GM23338 (cell line): ENCODE data around the gene KRTAP12-4. TPM values are rescaled to one million over a fixed set of nuclear protein-coding genes. Genes with fewer than 3 reads are reported as not detected.

Experiments
- ATAC-seq: fragments of 200-7000 bp; cut with Tn5 transposase; 3 replicates; pipeline ENCODE4 v1.9.1; 2020
- DNase-seq: peaks from one replicate; pipeline ENCODE4 v3.0.0-alpha.2; 2015; ENCODE audit warnings: low spot score
- H2AFZ ChIP-seq: fragments of 200-600 bp; sonication (generic); 2 replicates; pipeline ENCODE4 v1.8.0; 2016; ENCODE audit warnings: antibody characterized with exemption, mild to moderate bottlenecking, moderate library complexity
- H3F3A ChIP-seq: fragments of 200-600 bp; sonication (generic); replicated peaks from 2 replicates; pipeline ENCODE4 v1.8.0; 2017; ENCODE audit warnings: antibody characterized with exemption, mixed run types, low read depth
- H3K27ac ChIP-seq: fragments of 200-600 bp; sonication (generic); 2 replicates; pipeline ENCODE4 v1.6.1; 2016; ENCODE audit warnings: low read depth
- H3K27me3 ChIP-seq: fragments of 200-600 bp; sonication (generic); 2 replicates; pipeline ENCODE4 v1.8.0; 2016; ENCODE audit warnings: mild to moderate bottlenecking, mixed run types, moderate library complexity; ENCODE audit not compliant: insufficient read depth
- H3K36me3 ChIP-seq: fragments of 200-600 bp; sonication (generic); 2 replicates; pipeline ENCODE4 v1.8.0; 2016; ENCODE audit warnings: mild to moderate bottlenecking; ENCODE audit not compliant: insufficient read depth
- H3K4me1 ChIP-seq: fragments of 200-600 bp; sonication (generic); 2 replicates; pipeline ENCODE4 v1.8.0; 2016; ENCODE audit warnings: mild to moderate bottlenecking, moderate library complexity; ENCODE audit not compliant: insufficient read depth
- H3K4me2 ChIP-seq: fragments of 200-600 bp; sonication (generic); 2 replicates; pipeline ENCODE4 v1.7.1; 2017; ENCODE audit warnings: mixed run types
- H3K4me3 ChIP-seq: fragments of 200-600 bp; sonication (generic); 2 replicates; pipeline ENCODE4 v1.6.1; 2016; ENCODE audit warnings: mixed run types
- H3K79me2 ChIP-seq: fragments of 200-600 bp; sonication (generic); replicated peaks from 2 replicates; pipeline ENCODE4 v1.8.0; 2017; ENCODE audit warnings: mild to moderate bottlenecking; ENCODE audit not compliant: insufficient read depth
- H3K9me2 ChIP-seq: fragments of 200-600 bp; sonication (generic); 2 replicates; pipeline ENCODE4 v1.8.0; 2017; ENCODE audit not compliant: insufficient read depth
- H4K20me1 ChIP-seq: fragments of 200-600 bp; sonication (generic); replicated peaks from 2 replicates; pipeline ENCODE4 v1.8.0; 2017; ENCODE audit warnings: mild to moderate bottlenecking; ENCODE audit not compliant: insufficient read depth
- H3K27ac Mint-ChIP-seq: 2 replicates; pipeline ENCODE4 v1.8.0; 2020; ENCODE audit warnings: inconsistent platforms, mild to moderate bottlenecking, moderate library complexity, mixed read lengths
- H3K27me3 Mint-ChIP-seq: 3 replicates; pipeline ENCODE4 v1.8.0; 2022; ENCODE audit warnings: low read depth, mild to moderate bottlenecking, moderate library complexity, mixed read lengths, inconsistent platforms; ENCODE audit not compliant: insufficient read depth, poor library complexity
- H3K36me3 Mint-ChIP-seq: 3 replicates; pipeline ENCODE4 v1.8.0; 2021; ENCODE audit warnings: low read depth, mild to moderate bottlenecking, inconsistent platforms, moderate library complexity, mixed read lengths
- H3K4me1 Mint-ChIP-seq: 3 replicates; pipeline ENCODE4 v1.8.0; 2020; ENCODE audit warnings: mild to moderate bottlenecking, inconsistent platforms, mixed read lengths
- H3K4me3 Mint-ChIP-seq: 3 replicates; pipeline ENCODE4 v1.8.0; 2021; ENCODE audit warnings: moderate library complexity, mild to moderate bottlenecking, inconsistent platforms, mixed read lengths
- H3K9me3 Mint-ChIP-seq: 3 replicates; pipeline ENCODE4 v1.8.0; 2020; ENCODE audit warnings: moderate library complexity, mild to moderate bottlenecking, inconsistent platforms, mixed read lengths
- CREB1 ChIP-seq: fragments of 250-450 bp; sonication (Bioruptor Pico); IDR thresholded peaks from 2 replicates; pipeline ENCODE4 v1.5.0; 2020; ENCODE audit warnings: low read depth, mild to moderate bottlenecking, moderate library complexity
- ETS1 ChIP-seq: IDR thresholded peaks from 2 replicates; pipeline ENCODE4 v1.6.1; 2016; ENCODE audit warnings: antibody characterized with exemption
- EZH2phosphoT487 ChIP-seq: fragments of 200-600 bp; sonication (generic); IDR thresholded peaks from one replicate; pipeline ENCODE4 v1.8.1; 2018; ENCODE audit warnings: antibody characterized with exemption; ENCODE audit not compliant: unreplicated experiment
- NANOG ChIP-seq: IDR thresholded peaks from 2 replicates; pipeline ENCODE4 v1.6.1; 2016; ENCODE audit warnings: antibody characterized with exemption, borderline replicate concordance
- POLR2AphosphoS5 ChIP-seq: IDR thresholded peaks from 2 replicates; pipeline ENCODE4 v1.6.1; 2016; ENCODE audit warnings: antibody characterized with exemption, low read depth
- STAT1 ChIP-seq: IDR thresholded peaks from one replicate; pipeline ENCODE4 v1.6.1; 2016; ENCODE audit warnings: antibody characterized with exemption; ENCODE audit not compliant: unreplicated experiment
- ZNF114 ChIP-seq: fragments of 250-450 bp; sonication (Bioruptor Pico); IDR thresholded peaks from 2 replicates; pipeline ENCODE4 v1.5.0; 2020; ENCODE audit warnings: mild to moderate bottlenecking, moderate library complexity
- ZNF331 ChIP-seq: fragments of 250-450 bp; sonication (Bioruptor Pico); IDR thresholded peaks from 2 replicates; pipeline ENCODE4 v1.5.0; 2020; ENCODE audit warnings: low read depth, mild to moderate bottlenecking, moderate library complexity
- ZNF462 ChIP-seq: fragments of 250-450 bp; sonication (Bioruptor Pico); IDR thresholded peaks from 2 replicates; pipeline ENCODE4 v1.5.0; 2020; ENCODE audit warnings: mild to moderate bottlenecking, moderate library complexity
- polyA plus RNA-seq: library from polyadenylated mRNA; unstranded; fragments of >200 nt; fragmentation: Nextera tagmentation; extraction: Ambion mirVana; gene quantifications from 2 replicates; pipeline ENCODE4 v1.2.1, GENCODE V29; 2016
- total RNA-seq: library from RNA; depleted of rRNA; stranded (reverse); fragments of >200 nt; shearing (Covaris generic); gene quantifications from 2 replicates; pipeline ENCODE4 v1.2.3, GENCODE V29; 2014
- TF ChIP-seq, protein P1 (sequence below): IDR thresholded peaks from one replicate; pipeline ENCODE4 v1.6.1; 2018; ENCODE audit warnings: antibody characterized with exemption; ENCODE audit not compliant: unreplicated experiment

KRTAP12-4 gene
- total and polyA plus RNA-seq, 2 experiments from 2014 or later: not detected

DNA sequence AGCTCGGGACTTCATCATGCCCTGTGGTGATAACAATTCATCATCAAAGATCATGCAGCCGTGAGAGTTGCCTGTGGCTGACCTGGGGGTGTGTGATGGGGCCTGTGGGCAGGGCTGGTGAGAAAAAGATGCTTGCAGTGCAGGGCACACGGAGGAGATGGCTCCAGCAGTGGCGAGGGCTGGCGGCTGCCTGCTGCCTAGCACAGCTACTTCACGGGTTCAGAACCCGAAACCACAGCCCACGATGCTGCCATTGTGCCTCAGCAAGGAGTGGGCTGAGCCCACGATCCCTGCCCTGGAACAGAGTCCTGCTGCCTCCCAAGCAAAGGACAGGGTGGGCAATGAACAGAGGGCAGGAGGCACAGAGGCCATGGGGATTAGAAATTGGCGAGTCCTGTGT is 28.2 kb downstream of the KRTAP12-4 start (continued):
- TF ChIP-seq ZNF462 (no peak), CREB1 (no peak), POLR2AphosphoS5 (no peak), ETS1 (no peak)
- TF ChIP-seq, protein P1, sequence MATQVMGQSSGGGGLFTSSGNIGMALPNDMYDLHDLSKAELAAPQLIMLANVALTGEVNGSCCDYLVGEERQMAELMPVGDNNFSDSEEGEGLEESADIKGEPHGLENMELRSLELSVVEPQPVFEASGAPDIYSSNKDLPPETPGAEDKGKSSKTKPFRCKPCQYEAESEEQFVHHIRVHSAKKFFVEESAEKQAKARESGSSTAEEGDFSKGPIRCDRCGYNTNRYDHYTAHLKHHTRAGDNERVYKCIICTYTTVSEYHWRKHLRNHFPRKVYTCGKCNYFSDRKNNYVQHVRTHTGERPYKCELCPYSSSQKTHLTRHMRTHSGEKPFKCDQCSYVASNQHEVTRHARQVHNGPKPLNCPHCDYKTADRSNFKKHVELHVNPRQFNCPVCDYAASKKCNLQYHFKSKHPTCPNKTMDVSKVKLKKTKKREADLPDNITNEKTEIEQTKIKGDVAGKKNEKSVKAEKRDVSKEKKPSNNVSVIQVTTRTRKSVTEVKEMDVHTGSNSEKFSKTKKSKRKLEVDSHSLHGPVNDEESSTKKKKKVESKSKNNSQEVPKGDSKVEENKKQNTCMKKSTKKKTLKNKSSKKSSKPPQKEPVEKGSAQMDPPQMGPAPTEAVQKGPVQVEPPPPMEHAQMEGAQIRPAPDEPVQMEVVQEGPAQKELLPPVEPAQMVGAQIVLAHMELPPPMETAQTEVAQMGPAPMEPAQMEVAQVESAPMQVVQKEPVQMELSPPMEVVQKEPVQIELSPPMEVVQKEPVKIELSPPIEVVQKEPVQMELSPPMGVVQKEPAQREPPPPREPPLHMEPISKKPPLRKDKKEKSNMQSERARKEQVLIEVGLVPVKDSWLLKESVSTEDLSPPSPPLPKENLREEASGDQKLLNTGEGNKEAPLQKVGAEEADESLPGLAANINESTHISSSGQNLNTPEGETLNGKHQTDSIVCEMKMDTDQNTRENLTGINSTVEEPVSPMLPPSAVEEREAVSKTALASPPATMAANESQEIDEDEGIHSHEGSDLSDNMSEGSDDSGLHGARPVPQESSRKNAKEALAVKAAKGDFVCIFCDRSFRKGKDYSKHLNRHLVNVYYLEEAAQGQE: no peak

GRCh38 chr21:44625756-44626155 is 28.7 kb downstream of the KRTAP12-4 start:
- H3K4me3 Mint-ChIP-seq: no peak overlapping the region
- H3K27ac Mint-ChIP-seq: no peak overlapping the region
- Histone ChIP-seq H3K9me2 (no peaks in the 10 kb centered on the region), H3K4me1 (no peaks in the 10 kb centered on the region), H2AFZ (no peak overlapping the region), H3K4me3 (no peak overlapping the region), H4K20me1 (no peaks in the 10 kb centered on the region), H3K27me3 (no peaks in the 10 kb centered on the region), H3K36me3 (no peaks in the 10 kb centered on the region; the same call in 1 of the 2 replicates), H3F3A (no peaks in the 10 kb centered on the region), H3K79me2 (no peaks in the 10 kb centered on the region), H3K27ac (no peak overlapping the region), H3K4me2 (no peak overlapping the region)
- DNase-seq (no peak), ATAC-seq (no peak)
- H3K27me3 Mint-ChIP-seq: peaks cover 7% of the 10 kb centered on the region
- H3K4me1 Mint-ChIP-seq: no peaks in the 10 kb centered on the region
- peaks cover 37% of the 10 kb centered on the region for H3K9me3 Mint-ChIP-seq
- H3K36me3 Mint-ChIP-seq: peaks cover 18% of the 10 kb centered on the region
- TF ChIP-seq ZNF114 (CRISPR knock-in tag): no peak
- no peak for TF ChIP-seq NANOG
- TF ChIP-seq, protein P1: no peak
- no peak for TF ChIP-seq ETS1
- no peak for TF ChIP-seq ZNF331 (CRISPR knock-in tag)
- no peak for TF ChIP-seq CREB1
- TF ChIP-seq STAT1: no peak
- no peak for TF ChIP-seq EZH2phosphoT487
